Stimulated activated CD8-positive, alpha-beta memory T cell treated with anti-CD3 and anti-CD28 coated beads, Interleukin-12 subunit alpha, Interleukin-12 subunit beta, amount 100 ng/mL, for 1 hour (primary cell): Measurements from ENCODE around the gene STX19.
A peak's percentile ranks its signal among the peaks of the same experiment; 100 is the strongest.
"Not testable (repeated sequence)": the region's sequence is repeated elsewhere in the genome, so short reads cannot be mapped to it uniquely, and the experiment has no call there.

Experiments
- DNase-seq: peaks from one replicate; pipeline ENCODE4 v3.0.0-alpha.2; 2020; ENCODE audit warnings: low read depth

STX19 gene

DNA sequence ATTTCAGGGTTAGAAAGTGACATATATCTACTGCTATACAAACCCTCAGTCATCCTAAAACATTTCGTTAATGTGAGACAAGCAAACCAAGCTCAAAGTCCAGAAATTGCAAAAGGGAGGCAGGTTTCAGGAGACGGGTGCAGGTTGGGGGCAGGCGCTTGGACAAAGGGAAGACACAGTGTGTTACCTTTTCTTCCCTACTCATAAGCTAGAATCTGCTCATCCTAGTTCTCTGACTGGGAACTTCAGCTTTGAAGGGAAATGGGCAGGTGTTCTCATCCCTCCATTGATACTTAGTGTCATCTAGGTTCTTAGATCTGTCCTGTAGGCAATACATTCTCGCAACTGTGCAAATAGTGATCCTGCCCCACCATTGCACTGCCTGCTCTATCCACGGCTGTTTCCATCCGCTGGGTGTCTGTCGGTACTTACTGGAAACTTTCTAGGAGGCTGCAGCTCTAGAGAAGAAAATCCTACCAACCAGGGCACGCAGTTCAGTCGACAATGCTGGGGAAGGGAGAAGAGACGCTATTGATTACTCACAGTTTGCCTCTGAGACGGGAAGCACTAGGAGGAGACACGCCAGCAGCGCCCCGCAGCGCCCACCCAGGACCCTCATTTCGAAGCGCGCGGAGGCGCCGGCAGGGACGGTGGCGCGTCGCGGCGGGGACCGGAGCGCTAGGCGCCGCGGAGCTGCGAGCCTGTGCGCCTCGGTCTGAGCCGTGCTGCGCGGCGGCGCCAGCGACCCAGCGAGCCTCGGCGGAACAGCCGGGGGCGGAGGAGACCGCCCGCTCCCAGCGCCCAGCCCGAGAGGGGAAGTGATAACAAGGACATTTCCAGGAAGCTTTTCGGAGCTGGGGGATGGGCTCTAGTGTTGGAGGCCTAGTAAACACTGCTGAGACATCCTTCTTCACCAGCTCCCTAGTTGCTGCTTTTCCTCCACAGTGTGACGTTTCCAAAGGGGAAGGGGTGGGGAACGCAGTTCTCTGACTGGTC is 55.0 kb downstream of the STX19 start, which contains the start of gene PROS1:
Gene PROS1 (minus strand): TSS at position 766 of the 996 bp plus-strand sequence. CDS start 147 bp downstream, at position 619.
- peak; percentile 13 for DNase-seq

GRCh38 chr3:93969997-93970396 is 58.4 kb downstream of the STX19 start:
- DNase-seq = no peak

DNA sequence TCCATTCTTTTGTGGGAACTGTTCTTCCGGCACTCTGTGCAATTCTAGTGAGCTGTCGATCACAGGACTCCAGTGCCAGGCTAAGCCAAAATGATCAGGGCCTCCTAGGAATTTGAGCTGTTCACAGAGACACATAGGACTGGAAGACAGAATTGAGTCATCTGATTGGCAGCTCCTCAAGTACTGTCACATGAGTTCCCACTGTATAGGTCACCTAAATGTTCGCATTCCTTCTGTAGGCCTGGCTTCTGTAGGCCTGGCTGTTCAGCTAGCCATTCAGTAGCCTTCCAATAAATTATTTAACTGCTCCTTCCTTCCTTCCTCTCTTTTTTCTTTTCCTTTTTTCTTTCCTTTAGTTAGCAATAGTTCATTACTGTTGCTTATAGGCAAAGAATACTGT is 59.0 kb downstream of the STX19 start:
- DNase-seq = no peak

- DNase-seq = not testable (repeated sequence)
These were observed 63.3 kb downstream of the STX19 start for GRCh38 chr3:93965106-93965505.
